Prostate gland (tissue), 2 donors: ENCODE results near the gene CFAP97D2.

Experiments used
- POLR2A ChIP-seq: fragments of 450-650 bp; IDR thresholded peaks from one replicate; pipeline ENCODE4 v1.6.1; 2016; ENCODE audit warnings: antibody characterized with exemption, mild to moderate bottlenecking
- POLR2AphosphoS5 ChIP-seq: sonication (generic); formaldehyde crosslinking; IDR thresholded peaks from one replicate; pipeline ENCODE4 v1.6.1; 2017; ENCODE audit warnings: antibody characterized with exemption
- TF ChIP-seq, protein P1 (sequence below), 4 experiments: fragments of 200-600 bp in 2 of 4; fragments of 450-650 bp in 2 of 4; sonication (generic) in 2 of 4; IDR thresholded peaks; 1 replicate in 3 of 4; 2 replicates in 1 of 4; pipeline ENCODE4 v1.5.1; 2016 to 2019; ENCODE audit warnings: antibody characterized with exemption in 4 of 4, mild to moderate bottlenecking in 2 of 4, moderate library complexity in 2 of 4

GRCh38 chr13:114226088-114226487 lies 47.0 kb downstream of the CFAP97D2 start:
- TF ChIP-seq POLR2A (no peak), POLR2AphosphoS5 (no peak)
- TF ChIP-seq, protein P1, sequence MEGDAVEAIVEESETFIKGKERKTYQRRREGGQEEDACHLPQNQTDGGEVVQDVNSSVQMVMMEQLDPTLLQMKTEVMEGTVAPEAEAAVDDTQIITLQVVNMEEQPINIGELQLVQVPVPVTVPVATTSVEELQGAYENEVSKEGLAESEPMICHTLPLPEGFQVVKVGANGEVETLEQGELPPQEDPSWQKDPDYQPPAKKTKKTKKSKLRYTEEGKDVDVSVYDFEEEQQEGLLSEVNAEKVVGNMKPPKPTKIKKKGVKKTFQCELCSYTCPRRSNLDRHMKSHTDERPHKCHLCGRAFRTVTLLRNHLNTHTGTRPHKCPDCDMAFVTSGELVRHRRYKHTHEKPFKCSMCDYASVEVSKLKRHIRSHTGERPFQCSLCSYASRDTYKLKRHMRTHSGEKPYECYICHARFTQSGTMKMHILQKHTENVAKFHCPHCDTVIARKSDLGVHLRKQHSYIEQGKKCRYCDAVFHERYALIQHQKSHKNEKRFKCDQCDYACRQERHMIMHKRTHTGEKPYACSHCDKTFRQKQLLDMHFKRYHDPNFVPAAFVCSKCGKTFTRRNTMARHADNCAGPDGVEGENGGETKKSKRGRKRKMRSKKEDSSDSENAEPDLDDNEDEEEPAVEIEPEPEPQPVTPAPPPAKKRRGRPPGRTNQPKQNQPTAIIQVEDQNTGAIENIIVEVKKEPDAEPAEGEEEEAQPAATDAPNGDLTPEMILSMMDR (IDR thresholded peaks at IDR 0.05): no peak
